Keratinocyte (primary cell): ENCODE results near the gene HS3ST3B1. TPM values are rescaled to one million over a fixed set of nuclear protein-coding genes. Genes with fewer than 3 reads are reported as not detected.
A peak's percentile ranks its signal among the peaks of the same experiment; 100 is the strongest.

Source experiments
- DNase-seq: peaks from one replicate; pipeline ENCODE4 v3.0.0-alpha.2; 2011; ENCODE audit warnings: low read depth, missing footprints, low spot score
- FAIRE-seq: peaks from 2 replicates; lab custom pipeline; 2011; peaks lifted over from hg19 to GRCh38; lab: Jason Lieb, UNC
- H2AFZ ChIP-seq: 2 replicates; pipeline ENCODE4 v1.6.0; 2012; ENCODE audit warnings: low read length, control low read depth, inconsistent platforms; ENCODE audit not compliant: control insufficient read depth
- H3K27ac ChIP-seq: 2 replicates; pipeline ENCODE4 v1.5.1; 2011; ENCODE audit warnings: low read length; ENCODE audit not compliant: control insufficient read depth, insufficient read depth
- H3K27me3 ChIP-seq: 3 replicates; pipeline ENCODE4 v1.6.0; 2011; ENCODE audit warnings: low read length; ENCODE audit not compliant: control insufficient read depth, insufficient read depth; ENCODE audit errors: extremely low read depth
- H3K36me3 ChIP-seq, 2 experiments: 2 replicates in 1 of 2; 3 replicates in 1 of 2; pipeline ENCODE4 v1.5.1; 2011; ENCODE audit warnings: low read length in 2 of 2, mild to moderate bottlenecking in 1 of 2; ENCODE audit not compliant: control insufficient read depth in 2 of 2, insufficient read depth in 2 of 2; ENCODE audit errors: extremely low read depth in 1 of 2
- H3K4me1 ChIP-seq: 3 replicates; pipeline ENCODE4 v1.5.1; 2011; ENCODE audit warnings: low read length; ENCODE audit not compliant: control insufficient read depth, insufficient read depth; ENCODE audit errors: extremely low read depth
- H3K4me2 ChIP-seq: 3 replicates; pipeline ENCODE4 v1.6.0; 2011; ENCODE audit warnings: low read depth, low read length; ENCODE audit not compliant: control insufficient read depth, insufficient read depth; ENCODE audit errors: extremely low read depth
- H3K4me3 ChIP-seq, 3 experiments: fragments of 200-600 bp in 1 of 3; sonication (generic) in 1 of 3; 2 replicates in 2 of 3; 3 replicates in 1 of 3; pipeline ENCODE4 v1.5.1; 2011 to 2016; ENCODE audit warnings: low read length in 3 of 3, mild to moderate bottlenecking in 3 of 3, control low read depth in 2 of 3, inconsistent platforms in 1 of 3, low read depth in 1 of 3, mixed read lengths in 1 of 3, mixed run types in 1 of 3, moderate library complexity in 1 of 3; ENCODE audit not compliant: control insufficient read depth in 2 of 3, insufficient read depth in 2 of 3; ENCODE audit errors: extremely low read depth in 1 of 3
- H3K79me2 ChIP-seq: 2 replicates; pipeline ENCODE4 v1.6.0; 2012; ENCODE audit warnings: low read length; ENCODE audit not compliant: control insufficient read depth, insufficient read depth
- H3K9ac ChIP-seq: 3 replicates; pipeline ENCODE4 v1.6.0; 2011; ENCODE audit warnings: low read length; ENCODE audit not compliant: control insufficient read depth, insufficient read depth; ENCODE audit errors: extremely low read depth
- H3K9me1 ChIP-seq: 3 replicates; pipeline ENCODE4 v1.6.0; 2011; ENCODE audit warnings: low read length; ENCODE audit not compliant: control insufficient read depth, insufficient read depth; ENCODE audit errors: extremely low read depth
- H3K9me3 ChIP-seq: 2 replicates; pipeline ENCODE4 v1.5.1; 2012; ENCODE audit warnings: low read depth, low read length; ENCODE audit not compliant: control insufficient read depth
- H4K20me1 ChIP-seq: 3 replicates; pipeline ENCODE4 v1.6.0; 2011; ENCODE audit warnings: low read length; ENCODE audit not compliant: control insufficient read depth, insufficient read depth; ENCODE audit errors: extremely low read depth
- CTCF ChIP-seq, 3 experiments: IDR thresholded peaks in 1 of 3; conservative IDR thresholded peaks in 1 of 3; optimal IDR thresholded peaks in 1 of 3; 2 replicates in 2 of 3; 3 replicates in 1 of 3; pipeline versions ENCODE3 to v1.5.1; 2011; ENCODE audit warnings: low read length in 3 of 3, mild to moderate bottlenecking in 3 of 3, moderate library complexity in 2 of 3, control low read depth in 1 of 3, inconsistent platforms in 1 of 3; ENCODE audit not compliant: insufficient read depth in 2 of 3; ENCODE audit errors: extremely low read depth in 1 of 3
- EZH2 ChIP-seq: IDR thresholded peaks from one replicate; pipeline ENCODE4 v1.6.1; 2012; ENCODE audit warnings: inconsistent platforms, mild to moderate bottlenecking, low read length, moderate library complexity
- dilution Hi-C: fragments of 300-500 bp; cut with MboI; formaldehyde crosslinking; loops from one replicate; pipeline ENCODE4 v1.7.0; 2020; ENCODE audit warnings: low sequenced_read_pairs; ENCODE audit not compliant: extremely low pct_ligation_motif_present
- polyA plus RNA-seq, 5 experiments: library from polyadenylated mRNA; depleted of rRNA in 3 of 5; stranded (reverse) in 3 of 5; stranded (forward) in 1 of 5; unstranded in 1 of 5; fragments of >200 nt; gene quantifications; 1 replicate in 1 of 5; 2 replicates in 3 of 5; 3 replicates in 1 of 5; pipeline versions ENCODE4 v1.2.1 to v1.2.3, GENCODE V29; 2011 to 2012; ENCODE audit warnings: missing spikeins in 2 of 5, low read depth in 1 of 5, low replicate concordance in 1 of 5

The HS3ST3B1 gene
- polyA plus RNA-seq, 1 donor (not counting 4 experiments of a cell fraction or from before 2014, with no cell fraction given) = 3.9 TPM

- Histone ChIP-seq H3K9me1 (no peaks in the 10 kb centered on the region), H3K4me3 (no peak overlapping the region), H3K4me2 (no peak overlapping the region), H3K27ac (no peak overlapping the region), H3K9ac (no peak overlapping the region), H2AFZ (no peak overlapping the region), H3K27me3 (peaks cover 50% of the 10 kb centered on the region), H3K9me3 (no peaks in the 10 kb centered on the region), H4K20me1 (no peaks in the 10 kb centered on the region), H3K79me2 (no peaks in the 10 kb centered on the region), H3K4me1 (peaks cover 10% of the 10 kb centered on the region), H3K36me3 (no peaks in the 10 kb centered on the region)
- TF ChIP-seq EZH2 (no peak), CTCF (optimal IDR thresholded peaks at IDR 0.05 in 1 of 3, IDR thresholded peaks at IDR 0.05 in 1 of 3, conservative IDR thresholded peaks at IDR 0.05 in 1 of 3; ENCODE audit: extremely low read depth in 1 of 3, insufficient read depth in 2 of 3, low read length in 3 of 3) (no peak)
- FAIRE-seq (no peak), DNase-seq (no peak)
- dilution Hi-C loops = no loop called here
Measured at GRCh38 chr17:14295676-14296075, 5.2 kb upstream of the HS3ST3B1 start.

GRCh38 chr17:14296166-14296910, 4.5 kb upstream of the HS3ST3B1 start:
- H3K4me1 ChIP-seq = peaks cover 10% of the 10 kb centered on the region
- no peaks in the 10 kb centered on the region for H3K36me3 ChIP-seq
- no peak overlapping the region for H3K4me3 ChIP-seq
- H3K9ac ChIP-seq = no peak overlapping the region
- dilution Hi-C loops = no loop called here
- H3K27me3 ChIP-seq = peaks cover 50% of the 10 kb centered on the region
- TF ChIP-seq CTCF (optimal IDR thresholded peaks at IDR 0.05 in 1 of 3, IDR thresholded peaks at IDR 0.05 in 1 of 3, conservative IDR thresholded peaks at IDR 0.05 in 1 of 3; ENCODE audit: extremely low read depth in 1 of 3, insufficient read depth in 2 of 3, low read length in 3 of 3) (no peak), EZH2 (peak; percentile 29)
- no peaks in the 10 kb centered on the region for H3K9me1 ChIP-seq
- no peak overlapping the region for H2AFZ ChIP-seq
- no peak for FAIRE-seq
- H3K9me3 ChIP-seq = no peaks in the 10 kb centered on the region
- peaks cover 3% of the 10 kb centered on the region for H3K79me2 ChIP-seq
- no peak for DNase-seq
- H3K27ac ChIP-seq = no peak overlapping the region
- no peak overlapping the region for H3K4me2 ChIP-seq
- no peaks in the 10 kb centered on the region for H4K20me1 ChIP-seq
